Calu3 (cell line): ENCODE measurements around the gene TMED1. TPM values are rescaled to one million over a fixed set of nuclear protein-coding genes. Genes with fewer than 3 reads are reported as not detected.
A peak's percentile ranks its signal among the peaks of the same experiment; 100 is the strongest.

Experiments used
- Bru-seq: library from RNA; stranded (reverse); fragments of 400-500 nt; gene quantifications from one replicate; lab custom pipeline; 2021; lab: Mats Ljungman, UMichigan
- BruChase-seq, 2 experiments: library from RNA; stranded (reverse); fragments of 400-500 nt; gene quantifications; one replicate each; lab custom pipeline; 2021; lab: Mats Ljungman, UMichigan
- BruUV-seq: library from RNA; stranded (reverse); fragments of 400-500 nt; replicated peaks from 2 replicates; lab custom pipeline; 2021; lab: Mats Ljungman, UMichigan
- CTCF ChIA-PET: fragments of 300-600 bp; sonication (Branson Sonifier 250); formaldehyde crosslinking; loops from one replicate; lab custom pipeline; 2022; ENCODE audit warnings: antibody characterized with exemption; lab: Charles Lee
- DNase-seq: peaks from one replicate; pipeline ENCODE4 v3.0.0; 2022
- H3K27ac Mint-ChIP-seq: one replicate; pipeline ENCODE4 v1.8.0; 2022; ENCODE audit warnings: mixed read lengths; ENCODE audit not compliant: unreplicated experiment
- H3K27me3 Mint-ChIP-seq: one replicate; pipeline ENCODE4 v1.8.0; 2022; ENCODE audit warnings: mixed read lengths; ENCODE audit not compliant: unreplicated experiment
- H3K36me3 Mint-ChIP-seq: one replicate; pipeline ENCODE4 v1.8.0; 2022; ENCODE audit warnings: mild to moderate bottlenecking, moderate library complexity, mixed read lengths; ENCODE audit not compliant: insufficient read depth, unreplicated experiment
- H3K4me1 Mint-ChIP-seq: one replicate; pipeline ENCODE4 v1.8.0; 2022; ENCODE audit warnings: mild to moderate bottlenecking, low read depth, mixed read lengths; ENCODE audit not compliant: unreplicated experiment
- H3K4me3 Mint-ChIP-seq: one replicate; pipeline ENCODE4 v1.8.0; 2022; ENCODE audit warnings: mild to moderate bottlenecking, low read depth, moderate library complexity, mixed read lengths; ENCODE audit not compliant: unreplicated experiment
- H3K9me3 Mint-ChIP-seq: one replicate; pipeline ENCODE4 v1.8.0; 2022; ENCODE audit warnings: low read depth, mixed read lengths; ENCODE audit not compliant: unreplicated experiment
- CTCF ChIP-seq: fragments of 200-600 bp; IDR thresholded peaks from one replicate; pipeline ENCODE4 v1.8.0; 2022; ENCODE audit warnings: antibody characterized with exemption; ENCODE audit not compliant: unreplicated experiment
- intact Hi-C: fragments of 100-400 bp; cut with micrococcal nuclease; formaldehyde crosslinking; loops from one replicate; pipeline ENCODE4 v1.10.0; 2022; ENCODE audit not compliant: unreplicated experiment
- long read RNA-seq: library from polyadenylated mRNA; stranded (forward); transcript quantifications from one replicate; pipeline ENCODE4 v2.0.0, GENCODE V29; 2022
- total RNA-seq: library from RNA; stranded (reverse); gene quantifications from 2 replicates; pipeline ENCODE4 v1.2.3, GENCODE V29; 2022

The TMED1 gene
- 20.7 and 22.6 TPM in 2 replicates for total RNA-seq
- percentile 50 among the genes with signal in this experiment for Bru-seq, nascent RNA
- BruChase-seq, experiment 1, labeled RNA remaining after a 6-hour chase: percentile 67 among the genes with signal in this experiment
- percentile 59 among the genes with signal in this experiment for BruChase-seq, experiment 2, labeled RNA remaining after a 2-hour chase
- long read RNA-seq, transcript TMED1-201 (4 exons, 1,340 nt): major isoform, 44 of 49 reads
- long read RNA-seq, partial matches to known transcripts: 0 of 49 reads
- long read RNA-seq, other reads (novel, unspliced or antisense): 5 of 49 reads

GRCh38 chr19:10835754-10836478 is at the start of gene TMED1:
TSS of gene TMED1 (minus strand) at chr19:10836212. CDS start at chr19:10836191, 21 bp downstream.
- no TSS peak for BruUV-seq

GRCh38 chr19:10885201-10886169 is 49.5 kb upstream of the TMED1 start:
- H3K9me3 Mint-ChIP-seq: no peaks in the 10 kb centered on the region
- TF ChIP-seq CTCF: no peak
- H3K27ac Mint-ChIP-seq: no peak overlapping the region
- intact Hi-C loops: no loop called here
- no peaks in the 10 kb centered on the region for H3K36me3 Mint-ChIP-seq
- no TSS peak for BruUV-seq
- H3K4me1 Mint-ChIP-seq: no peaks in the 10 kb centered on the region
- no peak for DNase-seq
- CTCF ChIA-PET: interaction anchor here (0.6 kb wide), 1 partner anchor 16 kb away, joined by 5 read pairs; no protein-coding TSS in a partner anchor
- H3K27me3 Mint-ChIP-seq: no peaks in the 10 kb centered on the region
- no peak overlapping the region for H3K4me3 Mint-ChIP-seq

More at GRCh38 chr19:10835754-10836478, at the start of gene TMED1:
- Mint-ChIP-seq H3K27ac (peak within 1 kb of the TSS; percentile 85), H3K36me3 (peaks cover 41% of the 10 kb centered on the region), H3K27me3 (no peaks in the 10 kb centered on the region), H3K9me3 (peaks cover 2% of the 10 kb centered on the region), H3K4me3 (peak within 1 kb of the TSS; percentile 80), H3K4me1 (no peaks in the 10 kb centered on the region)
- no peak for TF ChIP-seq CTCF
- CTCF ChIA-PET: interaction anchor here (0.6 to 1.8 kb wide), 9 partner anchors 8 to 118 kb away, joined by 3 to 21 read pairs (median 4); partner anchors contain the start of genes CARM1 and DNM2
- peak; percentile 97 for DNase-seq
- intact Hi-C loops: no loop called here

GRCh38 chr19:10884274-10884673 is 48.3 kb upstream of the TMED1 start:
- TF ChIP-seq CTCF: no peak
- H3K27me3 Mint-ChIP-seq: no peaks in the 10 kb centered on the region
- BruUV-seq: no TSS peak
- peaks cover 3% of the 10 kb centered on the region for H3K4me1 Mint-ChIP-seq
- no peak overlapping the region for H3K4me3 Mint-ChIP-seq
- no peak overlapping the region for H3K27ac Mint-ChIP-seq
- CTCF ChIA-PET: no interaction called here
- no peak for DNase-seq
- intact Hi-C loops: no loop called here
- no peaks in the 10 kb centered on the region for H3K9me3 Mint-ChIP-seq
- H3K36me3 Mint-ChIP-seq: peaks cover 2% of the 10 kb centered on the region

- H3K36me3 Mint-ChIP-seq: peaks cover 11% of the 10 kb centered on the region
- no peaks in the 10 kb centered on the region for H3K27me3 Mint-ChIP-seq
- H3K9me3 Mint-ChIP-seq: no peaks in the 10 kb centered on the region
- no peak for TF ChIP-seq CTCF
- H3K4me1 Mint-ChIP-seq: peaks cover 11% of the 10 kb centered on the region
- no peak overlapping the region for H3K27ac Mint-ChIP-seq
- BruUV-seq: no TSS peak
- intact Hi-C loops: no loop called here
- DNase-seq: no peak
- H3K4me3 Mint-ChIP-seq: no peak overlapping the region
- CTCF ChIA-PET: no interaction called here
Observed at GRCh38 chr19:10882108-10882457, 46.1 kb upstream of the TMED1 start.
